HG02970 (cell line): ENCODE data around the gene ELMO2.

ENCODE experiments used
- ATAC-seq: cut with Tn5 transposase; IDR thresholded peaks from one replicate; pipeline ENCODE4 v1.9.1; 2021; ENCODE audit warnings: mild to moderate bottlenecking, moderate library complexity, moderate number of reproducible peaks; ENCODE audit not compliant: unreplicated experiment, low FRiP score

The ELMO2 gene

GRCh38 chr20:46334303-46334904 is 72.0 kb downstream of the ELMO2 start:
- no peak for ATAC-seq

- no peak for ATAC-seq
Observed at GRCh38 chr20:46333161-46333991, 73.0 kb downstream of the ELMO2 start.

GRCh38 chr20:46332373-46333160 is 73.8 kb downstream of the ELMO2 start:
- ATAC-seq = no peak

- ATAC-seq = no peak
Observed at GRCh38 chr20:46331611-46332361, 74.6 kb downstream of the ELMO2 start.

GRCh38 chr20:46330831-46331371 is 75.5 kb downstream of the ELMO2 start:
- no peak for ATAC-seq

- no peak for ATAC-seq
Observed at GRCh38 chr20:46330072-46330763, 76.2 kb downstream of the ELMO2 start.

GRCh38 chr20:46328200-46328882 is 78.1 kb downstream of the ELMO2 start:
- no peak for ATAC-seq

GRCh38 chr20:46327557-46327956 is 78.9 kb downstream of the ELMO2 start:
- no peak for ATAC-seq

GRCh38 chr20:46325789-46326188 is 80.6 kb downstream of the ELMO2 start:
- ATAC-seq = no peak

- ATAC-seq = no peak
Observed at GRCh38 chr20:46324960-46325703, 81.3 kb downstream of the ELMO2 start.

- no peak for ATAC-seq
Observed at GRCh38 chr20:46324379-46324778, 82.0 kb downstream of the ELMO2 start.

GRCh38 chr20:46323557-46323956 is 82.9 kb downstream of the ELMO2 start:
- no peak for ATAC-seq

GRCh38 chr20:46322641-46323040 is 83.8 kb downstream of the ELMO2 start:
- ATAC-seq = no peak

- ATAC-seq = no peak
Observed at GRCh38 chr20:46317685-46318177, 88.7 kb downstream of the ELMO2 start.

- ATAC-seq = no peak
Observed at GRCh38 chr20:46316984-46317684, 89.3 kb downstream of the ELMO2 start.
